ENCODE data around the gene BPIFB3. TPM values are rescaled to one million over a fixed set of nuclear protein-coding genes. Genes with fewer than 3 reads are reported as not detected.

The BPIFB3 gene
- total RNA-seq, 2 experiments from 2014 or later: not detected

- Mint-ChIP-seq H3K27me3 (no peaks in the 10 kb centered on the region), H3K4me1 (no peaks in the 10 kb centered on the region), H3K36me3 (no peaks in the 10 kb centered on the region), H3K27ac (no peak overlapping the region), H3K9me3 (no peaks in the 10 kb centered on the region), H3K4me3 (no peak overlapping the region)
- DNase-seq: no peak
These were observed 30.8 kb upstream of the BPIFB3 start for GRCh38 chr20:33022694-33023438.

DNA sequence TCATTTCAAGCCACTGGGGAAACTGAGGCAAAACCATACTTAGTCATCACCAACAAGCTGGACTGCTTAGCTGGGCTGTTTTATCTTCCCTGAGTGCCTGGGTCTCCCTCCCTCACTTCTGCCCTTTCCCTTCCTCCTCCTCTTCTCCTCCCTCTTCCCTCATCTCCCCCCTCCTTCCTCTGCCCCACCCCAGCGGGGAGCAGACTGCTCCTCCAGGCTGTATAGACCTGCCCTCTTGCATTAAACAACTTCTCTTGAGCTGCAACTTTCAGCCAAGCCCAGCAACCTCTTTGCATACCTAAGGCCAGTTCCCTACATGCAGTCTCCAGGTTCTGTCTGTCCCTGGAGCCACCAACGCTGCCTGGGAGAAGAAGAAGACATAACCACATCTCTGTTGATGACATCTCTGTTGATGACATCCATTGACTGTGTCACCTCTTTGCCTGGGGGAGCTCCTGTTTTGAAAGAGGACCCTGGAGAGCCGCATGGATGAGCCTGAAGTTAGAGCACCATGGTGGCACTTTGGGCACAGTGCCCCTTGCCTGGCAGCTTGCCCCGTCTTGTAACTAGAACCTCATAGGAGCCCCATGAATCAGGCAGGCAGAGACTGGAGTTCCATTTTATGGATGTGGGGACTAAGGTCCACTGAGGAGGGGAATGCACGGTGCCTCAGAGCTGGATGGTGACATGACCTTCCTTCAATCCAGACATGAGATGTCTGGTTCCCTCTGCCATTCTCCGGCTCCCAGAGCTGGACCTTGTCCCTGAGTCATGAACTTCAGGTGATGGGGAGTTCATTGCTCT, 30.1 kb upstream of the BPIFB3 start:
- H3K27ac Mint-ChIP-seq: no peak overlapping the region
- DNase-seq: no peak
- no peak overlapping the region for H3K4me3 Mint-ChIP-seq
- H3K9me3 Mint-ChIP-seq: no peaks in the 10 kb centered on the region
- no peaks in the 10 kb centered on the region for H3K36me3 Mint-ChIP-seq
- H3K27me3 Mint-ChIP-seq: no peaks in the 10 kb centered on the region
- no peaks in the 10 kb centered on the region for H3K4me1 Mint-ChIP-seq

DNA sequence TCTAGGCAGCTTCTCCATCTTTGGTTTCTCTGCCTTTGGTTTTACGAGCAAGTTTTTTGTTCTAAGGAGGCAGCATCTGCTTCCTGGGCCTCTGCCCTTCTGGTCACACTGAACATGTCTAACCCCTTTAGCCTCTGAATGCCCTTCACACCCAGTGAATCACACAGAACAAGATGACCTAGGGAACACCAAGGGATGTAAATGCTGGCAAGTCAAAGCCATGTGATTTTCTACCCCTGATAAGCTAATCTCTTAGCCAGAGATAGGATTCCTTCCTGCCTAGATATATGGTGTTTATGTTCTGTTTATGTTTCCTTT, 29.5 kb upstream of the BPIFB3 start:
- H3K27ac Mint-ChIP-seq: no peak overlapping the region
- no peaks in the 10 kb centered on the region for H3K27me3 Mint-ChIP-seq

DNA sequence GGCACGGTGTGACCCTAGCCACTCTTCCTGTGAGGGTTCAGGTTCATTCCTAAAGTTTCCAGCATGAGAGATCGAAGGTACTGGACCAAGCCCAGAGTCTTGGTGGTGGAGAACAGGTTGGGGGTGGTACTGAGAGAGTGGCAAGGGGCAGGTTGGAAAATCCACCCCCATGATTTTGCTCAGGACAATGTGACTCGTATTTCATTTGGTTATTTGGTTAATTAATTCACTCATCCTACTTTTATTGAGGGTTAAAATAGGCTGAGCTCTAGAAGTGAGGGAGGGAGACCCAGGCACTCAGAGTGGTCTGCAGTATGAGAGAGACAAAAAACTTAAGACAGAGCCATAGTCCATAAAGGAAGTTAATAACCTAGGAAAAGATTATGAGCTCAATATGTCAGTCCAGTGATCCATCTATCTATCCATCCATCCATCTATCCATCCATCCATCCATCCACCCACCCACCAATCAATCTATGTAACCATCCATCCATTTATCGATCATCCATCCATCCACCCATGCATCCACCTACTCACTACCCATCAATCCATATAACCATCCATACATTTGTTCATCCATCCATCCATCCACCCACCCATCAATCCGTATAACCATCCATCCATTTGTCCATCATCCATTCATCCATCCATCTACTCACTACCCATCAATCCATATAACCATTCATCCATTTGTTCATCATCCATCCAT, 28.9 kb upstream of the BPIFB3 start:
- H3K27me3 Mint-ChIP-seq: no peaks in the 10 kb centered on the region
- DNase-seq: no peak
- no peaks in the 10 kb centered on the region for H3K36me3 Mint-ChIP-seq
- H3K9me3 Mint-ChIP-seq: no peaks in the 10 kb centered on the region
- no peaks in the 10 kb centered on the region for H3K4me1 Mint-ChIP-seq
- H3K27ac Mint-ChIP-seq: no peak overlapping the region
- no peak overlapping the region for H3K4me3 Mint-ChIP-seq

More for the DNA sequence above, 29.5 kb upstream of the BPIFB3 start:
- no peaks in the 10 kb centered on the region for H3K36me3 Mint-ChIP-seq
- no peaks in the 10 kb centered on the region for H3K4me1 Mint-ChIP-seq
- H3K4me3 Mint-ChIP-seq: no peak overlapping the region
- no peaks in the 10 kb centered on the region for H3K9me3 Mint-ChIP-seq
- DNase-seq: no peak

GRCh38 chr20:33025318-33025876, 28.3 kb upstream of the BPIFB3 start:
- Mint-ChIP-seq H3K36me3 (no peaks in the 10 kb centered on the region), H3K9me3 (no peaks in the 10 kb centered on the region)
- DNase-seq: no peak

GRCh38 chr20:33026072-33026778, 27.5 kb upstream of the BPIFB3 start:
- Mint-ChIP-seq H3K36me3 (no peaks in the 10 kb centered on the region), H3K27ac (no peak overlapping the region), H3K9me3 (no peaks in the 10 kb centered on the region), H3K27me3 (no peaks in the 10 kb centered on the region), H3K4me3 (no peak overlapping the region), H3K4me1 (no peaks in the 10 kb centered on the region)
- no peak for DNase-seq

More at GRCh38 chr20:33025318-33025876, 28.3 kb upstream of the BPIFB3 start:
- H3K4me1 Mint-ChIP-seq: no peaks in the 10 kb centered on the region
- no peaks in the 10 kb centered on the region for H3K27me3 Mint-ChIP-seq
- H3K27ac Mint-ChIP-seq: no peak overlapping the region
- H3K4me3 Mint-ChIP-seq: no peak overlapping the region

- H3K27ac Mint-ChIP-seq: no peak overlapping the region
- H3K36me3 Mint-ChIP-seq: no peaks in the 10 kb centered on the region
- H3K4me3 Mint-ChIP-seq: no peak overlapping the region
These were observed 26.6 kb upstream of the BPIFB3 start for GRCh38 chr20:33026779-33027759.

GRCh38 chr20:33027769-33028751, 25.6 kb upstream of the BPIFB3 start:
- DNase-seq: no peak
- no peak overlapping the region for H3K27ac Mint-ChIP-seq
- H3K4me1 Mint-ChIP-seq: no peaks in the 10 kb centered on the region
- H3K4me3 Mint-ChIP-seq: no peak overlapping the region
- peaks cover under 1% of the 10 kb centered on the region for H3K9me3 Mint-ChIP-seq
- H3K36me3 Mint-ChIP-seq: peaks cover under 1% of the 10 kb centered on the region
- no peaks in the 10 kb centered on the region for H3K27me3 Mint-ChIP-seq

More at GRCh38 chr20:33026779-33027759, 26.6 kb upstream of the BPIFB3 start:
- no peaks in the 10 kb centered on the region for H3K27me3 Mint-ChIP-seq
- H3K9me3 Mint-ChIP-seq: no peaks in the 10 kb centered on the region
- no peak for DNase-seq
- H3K4me1 Mint-ChIP-seq: no peaks in the 10 kb centered on the region

GRCh38 chr20:33028875-33029274, 24.8 kb upstream of the BPIFB3 start:
- Mint-ChIP-seq H3K27ac (no peak overlapping the region), H3K9me3 (peaks cover 4% of the 10 kb centered on the region), H3K4me1 (no peaks in the 10 kb centered on the region), H3K27me3 (no peaks in the 10 kb centered on the region), H3K36me3 (peaks cover 2% of the 10 kb centered on the region), H3K4me3 (no peak overlapping the region)
- DNase-seq: no peak

GRCh38 chr20:33030076-33030475, 23.6 kb upstream of the BPIFB3 start:
- Mint-ChIP-seq H3K36me3 (peaks cover 2% of the 10 kb centered on the region), H3K9me3 (peaks cover 4% of the 10 kb centered on the region), H3K27me3 (no peaks in the 10 kb centered on the region), H3K4me3 (no peak overlapping the region), H3K4me1 (no peaks in the 10 kb centered on the region), H3K27ac (no peak overlapping the region)
- DNase-seq: no peak

- DNase-seq: no peak
- peaks cover 4% of the 10 kb centered on the region for H3K9me3 Mint-ChIP-seq
- no peaks in the 10 kb centered on the region for H3K27me3 Mint-ChIP-seq
- H3K36me3 Mint-ChIP-seq: peaks cover 2% of the 10 kb centered on the region
- no peaks in the 10 kb centered on the region for H3K4me1 Mint-ChIP-seq
- no peak overlapping the region for H3K27ac Mint-ChIP-seq
- no peak overlapping the region for H3K4me3 Mint-ChIP-seq
These were observed 23.1 kb upstream of the BPIFB3 start for GRCh38 chr20:33030569-33030968.

DNA sequence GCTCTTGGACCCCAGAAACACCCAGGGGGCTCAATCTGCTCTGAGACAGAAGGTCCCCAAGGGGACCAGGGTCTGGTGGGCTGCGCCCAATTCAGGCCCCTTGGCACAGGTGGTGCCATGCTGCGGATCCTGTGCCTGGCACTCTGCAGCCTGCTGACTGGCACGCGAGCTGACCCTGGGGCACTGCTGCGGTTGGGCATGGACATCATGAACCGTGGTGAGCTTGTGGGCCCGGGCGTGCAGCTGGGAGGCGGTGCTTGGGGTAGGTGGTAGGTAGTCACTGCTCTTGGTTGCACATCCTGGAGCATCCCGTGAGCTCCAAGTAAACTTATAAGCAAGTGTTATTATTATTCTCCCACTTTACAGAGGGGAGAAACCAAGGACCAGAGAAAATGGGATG, 22.2 kb upstream of the BPIFB3 start, which contains the start of gene BPIFB6:
Gene BPIFB6 (plus strand): TSS at position 118 of the 400 bp plus-strand sequence. CDS start 0 bp downstream, at position 118.
- no peak for DNase-seq
- Mint-ChIP-seq H3K9me3 (peaks cover 4% of the 10 kb centered on the region), H3K27me3 (no peaks in the 10 kb centered on the region), H3K4me3 (no peak within 1 kb of the TSS), H3K27ac (no peak within 1 kb of the TSS), H3K4me1 (no peaks in the 10 kb centered on the region), H3K36me3 (peaks cover 2% of the 10 kb centered on the region)

- Mint-ChIP-seq H3K4me1 (no peaks in the 10 kb centered on the region), H3K36me3 (peaks cover 2% of the 10 kb centered on the region), H3K9me3 (peaks cover 4% of the 10 kb centered on the region), H3K27ac (no peak overlapping the region), H3K27me3 (no peaks in the 10 kb centered on the region), H3K4me3 (no peak overlapping the region)
- DNase-seq: no peak
These were observed 21.1 kb upstream of the BPIFB3 start for GRCh38 chr20:33032555-33032954.

All from activated naive CD8-positive, alpha-beta T cell treated with anti-CD3 and anti-CD28 coated beads for 36 hours (primary cell).